Progenitor cell of endocrine pancreas (in vitro differentiated cells): ENCODE results near the gene CFAP68. TPM values are rescaled to one million over a fixed set of nuclear protein-coding genes. Genes with fewer than 3 reads are reported as not detected.

ENCODE experiments used
- DNase-seq: peaks from one replicate; pipeline ENCODE4 v3.0.0; 2021; ENCODE audit warnings: low spot score; ENCODE audit not compliant: unreplicated experiment
- H3K27ac Mint-ChIP-seq: 2 replicates; pipeline ENCODE4 v1.8.0; 2021; ENCODE audit warnings: mild to moderate bottlenecking, moderate library complexity, mixed read lengths
- H3K27me3 Mint-ChIP-seq: 2 replicates; pipeline ENCODE4 v1.8.0; 2021; ENCODE audit warnings: mixed read lengths
- H3K36me3 Mint-ChIP-seq: 2 replicates; pipeline ENCODE4 v1.8.0; 2022; ENCODE audit warnings: mixed read lengths; ENCODE audit not compliant: insufficient read depth
- H3K4me1 Mint-ChIP-seq: 2 replicates; pipeline ENCODE4 v1.8.0; 2021; ENCODE audit warnings: low read depth, mixed read lengths
- H3K4me3 Mint-ChIP-seq: 2 replicates; pipeline ENCODE4 v1.8.0; 2021; ENCODE audit warnings: low read depth, mild to moderate bottlenecking, moderate library complexity, mixed read lengths
- H3K9me3 Mint-ChIP-seq: 2 replicates; pipeline ENCODE4 v1.8.0; 2021; ENCODE audit warnings: low read depth, mixed read lengths
- CTCF ChIP-seq: fragments of 200-600 bp; sonication (generic); IDR thresholded peaks from one replicate; pipeline ENCODE4 v1.5.0; 2021; ENCODE audit warnings: antibody characterized with exemption, mild to moderate bottlenecking; ENCODE audit not compliant: unreplicated experiment
- long read RNA-seq: library from polyadenylated mRNA; unstranded; transcript quantifications from one replicate; pipeline ENCODE4 v2.0.0, GENCODE V29; 2020
- total RNA-seq: library from RNA; stranded (reverse); gene quantifications from 2 replicates; pipeline ENCODE4 v1.2.1, GENCODE V29; 2021

CFAP68 gene
- total RNA-seq, result 25.7 and 28.4 TPM in 2 replicates
- long read RNA-seq, partial matches to known transcripts, result 1 of 2 reads
- long read RNA-seq, other reads (novel, unspliced or antisense), result 0 of 2 reads

GRCh38 chr11:111878849-111879636 lies at the start of gene CFAP68, which contains the start of gene FDXACB1:
Gene CFAP68, plus strand, starts transcription at chr11:111879541. Its CDS starts 20 bp downstream, at chr11:111879561.
Gene FDXACB1, minus strand, starts transcription at chr11:111879165. Its CDS starts 33 bp downstream, at chr11:111879132.
- Mint-ChIP-seq H3K36me3 (peaks cover 4% of the 10 kb centered on the region), H3K9me3 (no peaks in the 10 kb centered on the region), H3K4me3 (peak within 1 kb of the TSS; percentile 94), H3K27me3 (no peaks in the 10 kb centered on the region), H3K27ac (peak within 1 kb of the TSS; percentile 100), H3K4me1 (peaks cover 10% of the 10 kb centered on the region)
- peak; percentile 95 for TF ChIP-seq CTCF
- DNase-seq, result peak; percentile 97

- DNase-seq, result no peak
- no peak for TF ChIP-seq CTCF
- Mint-ChIP-seq H3K4me1 (no peaks in the 10 kb centered on the region), H3K36me3 (peaks cover 12% of the 10 kb centered on the region), H3K4me3 (no peak overlapping the region), H3K9me3 (no peaks in the 10 kb centered on the region), H3K27me3 (no peaks in the 10 kb centered on the region), H3K27ac (no peak overlapping the region)
These were observed 45.8 kb upstream of the CFAP68 start for GRCh38 chr11:111833524-111833923.

GRCh38 chr11:111834432-111835163 lies 44.7 kb upstream of the CFAP68 start:
- no peaks in the 10 kb centered on the region for H3K27me3 Mint-ChIP-seq
- no peak for DNase-seq
- H3K4me1 Mint-ChIP-seq, result no peaks in the 10 kb centered on the region
- peaks cover 12% of the 10 kb centered on the region for H3K36me3 Mint-ChIP-seq
- H3K27ac Mint-ChIP-seq, result peak overlapping the region; percentile 4
- H3K9me3 Mint-ChIP-seq, result no peaks in the 10 kb centered on the region
- no peak overlapping the region for H3K4me3 Mint-ChIP-seq
- no peak for TF ChIP-seq CTCF

GRCh38 chr11:111835665-111836064 lies 43.7 kb upstream of the CFAP68 start:
- peaks cover 5% of the 10 kb centered on the region for H3K4me1 Mint-ChIP-seq
- no peak for TF ChIP-seq CTCF
- no peak for DNase-seq
- H3K4me3 Mint-ChIP-seq, result no peak overlapping the region
- peaks cover 11% of the 10 kb centered on the region for H3K36me3 Mint-ChIP-seq
- H3K9me3 Mint-ChIP-seq, result no peaks in the 10 kb centered on the region
- H3K27ac Mint-ChIP-seq, result no peak overlapping the region
- no peaks in the 10 kb centered on the region for H3K27me3 Mint-ChIP-seq

- no peak for DNase-seq
- Mint-ChIP-seq H3K4me1 (peaks cover 7% of the 10 kb centered on the region), H3K9me3 (no peaks in the 10 kb centered on the region), H3K27ac (no peak overlapping the region), H3K27me3 (no peaks in the 10 kb centered on the region), H3K36me3 (peaks cover 11% of the 10 kb centered on the region), H3K4me3 (no peak overlapping the region)
- no peak for TF ChIP-seq CTCF
These were observed 43.2 kb upstream of the CFAP68 start for GRCh38 chr11:111836162-111836561.
